Gastroesophageal sphincter (tissue), 4 donors: ENCODE results near the gene C11orf65. TPM values are rescaled to one million over a fixed set of nuclear protein-coding genes. Genes with fewer than 3 reads are reported as not detected.
"Not testable (repeated sequence)": the region's sequence is repeated elsewhere in the genome, so short reads cannot be mapped to it uniquely, and the experiment has no call there.

ENCODE experiments used
- ATAC-seq: fragments of 150-250 bp; one replicate; pipeline ENCODE4 v1.9.1; 2016; ENCODE audit warnings: mild to moderate bottlenecking, moderate library complexity
- H3K27ac ChIP-seq, 4 donors: fragments of 200-600 bp; sonication (generic) in 3 of 4; 1 replicate in 3 of 4; 2 replicates in 1 of 4; pipeline ENCODE4 v1.5.1; 2016 to 2019
- H3K27me3 ChIP-seq: fragments of 200-600 bp; sonication (generic); one replicate; pipeline ENCODE4 v1.5.1; 2019
- H3K36me3 ChIP-seq, 2 donors: fragments of 200-600 bp; sonication (generic); one replicate each; pipeline ENCODE4 v1.5.1; 2019; ENCODE audit warnings: control low read depth in 1 of 2
- H3K4me1 ChIP-seq, 3 donors: fragments of 200-600 bp; sonication (generic); 1 replicate in 2 of 3; 2 replicates in 1 of 3; pipeline ENCODE4 v1.5.1; 2016 to 2019; ENCODE audit warnings: control low read depth in 2 of 3
- H3K4me3 ChIP-seq, 2 donors: fragments of 200-600 bp; sonication (generic); one replicate each; pipeline ENCODE4 v1.5.1; 2019; ENCODE audit warnings: mild to moderate bottlenecking in 1 of 2, moderate library complexity in 1 of 2
- H3K9me3 ChIP-seq, 3 donors: fragments of 200-600 bp; sonication (generic); one replicate each; pipeline ENCODE4 v1.5.1; 2017 to 2019; ENCODE audit warnings: control low read depth in 2 of 3
- EP300 ChIP-seq: sonication (generic); formaldehyde crosslinking; IDR thresholded peaks from one replicate; pipeline ENCODE4 v1.6.1; 2017; ENCODE audit warnings: antibody characterized with exemption, mild to moderate bottlenecking
- POLR2A ChIP-seq, 2 donors: fragments of 450-650 bp; IDR thresholded peaks; one replicate each; pipeline ENCODE4 v1.6.1; 2017; ENCODE audit warnings: antibody characterized with exemption in 2 of 2, mild to moderate bottlenecking in 2 of 2, moderate library complexity in 1 of 2
- POLR2AphosphoS5 ChIP-seq: sonication (generic); formaldehyde crosslinking; IDR thresholded peaks from one replicate; pipeline ENCODE4 v1.6.1; 2017; ENCODE audit warnings: antibody characterized with exemption
- WGBS, 2 donors: methylation state at CpG; one replicate each; pipeline ENCODE4 v1.1.5; 2018; ENCODE audit warnings: low coverage in 1 of 2; 5-methylcytosine and 5-hydroxymethylcytosine counted together
- total RNA-seq, 4 donors: library from RNA; depleted of rRNA; stranded (reverse); fragments of >200 nt; gene quantifications; one replicate each; pipeline ENCODE4 v1.1.0, GENCODE V29; 2016
- TF ChIP-seq, protein P1 (sequence below), 4 experiments: fragments of 200-600 bp in 2 of 4; fragments of 450-650 bp in 2 of 4; sonication (generic) in 1 of 4; IDR thresholded peaks; one replicate each; pipeline ENCODE4 v1.5.1; 2017 to 2019; ENCODE audit warnings: antibody characterized with exemption in 4 of 4, mild to moderate bottlenecking in 2 of 4, moderate library complexity in 2 of 4

The C11orf65 gene
- total RNA-seq, 4 donors from 2014 or later, result 0.67 TPM; not detected in 3

DNA sequence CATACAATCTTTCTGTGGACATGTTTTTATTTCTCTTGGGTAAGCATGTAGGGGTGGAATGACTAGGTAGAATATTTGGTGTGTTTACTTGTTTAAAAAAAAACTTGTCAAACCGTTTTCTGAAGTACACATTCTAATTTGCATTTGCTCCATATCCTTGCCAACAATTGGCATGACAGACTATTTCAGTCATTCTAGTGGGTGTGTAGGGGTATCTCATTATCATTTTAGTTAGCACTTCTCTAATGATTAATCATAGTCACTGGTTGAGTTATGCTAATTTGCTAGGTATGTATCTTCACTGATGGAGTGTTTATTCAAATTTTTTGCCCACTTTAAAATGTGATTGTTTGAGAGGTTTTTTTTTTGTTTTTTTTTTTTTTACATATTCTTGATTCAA, 64.3 kb downstream of the C11orf65 start:
- no peaks in the 10 kb centered on the region for H3K27me3 ChIP-seq
- WGBS, 2 donors, result 46 to 73% methylated on average over 1 of the region's 1 CpG
- no peak overlapping the region for H3K27ac ChIP-seq
- H3K4me1 ChIP-seq, result no peaks in the 10 kb centered on the region
- no peaks in the 10 kb centered on the region for H3K9me3 ChIP-seq
- no peak for ATAC-seq
- H3K36me3 ChIP-seq, result no peaks in the 10 kb centered on the region
- TF ChIP-seq POLR2AphosphoS5 (no peak), POLR2A (IDR thresholded peaks at IDR 0.05) (no peak), EP300 (no peak)
- TF ChIP-seq, protein P1, sequence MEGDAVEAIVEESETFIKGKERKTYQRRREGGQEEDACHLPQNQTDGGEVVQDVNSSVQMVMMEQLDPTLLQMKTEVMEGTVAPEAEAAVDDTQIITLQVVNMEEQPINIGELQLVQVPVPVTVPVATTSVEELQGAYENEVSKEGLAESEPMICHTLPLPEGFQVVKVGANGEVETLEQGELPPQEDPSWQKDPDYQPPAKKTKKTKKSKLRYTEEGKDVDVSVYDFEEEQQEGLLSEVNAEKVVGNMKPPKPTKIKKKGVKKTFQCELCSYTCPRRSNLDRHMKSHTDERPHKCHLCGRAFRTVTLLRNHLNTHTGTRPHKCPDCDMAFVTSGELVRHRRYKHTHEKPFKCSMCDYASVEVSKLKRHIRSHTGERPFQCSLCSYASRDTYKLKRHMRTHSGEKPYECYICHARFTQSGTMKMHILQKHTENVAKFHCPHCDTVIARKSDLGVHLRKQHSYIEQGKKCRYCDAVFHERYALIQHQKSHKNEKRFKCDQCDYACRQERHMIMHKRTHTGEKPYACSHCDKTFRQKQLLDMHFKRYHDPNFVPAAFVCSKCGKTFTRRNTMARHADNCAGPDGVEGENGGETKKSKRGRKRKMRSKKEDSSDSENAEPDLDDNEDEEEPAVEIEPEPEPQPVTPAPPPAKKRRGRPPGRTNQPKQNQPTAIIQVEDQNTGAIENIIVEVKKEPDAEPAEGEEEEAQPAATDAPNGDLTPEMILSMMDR (IDR thresholded peaks at IDR 0.05), result no peak
- no peak overlapping the region for H3K4me3 ChIP-seq

DNA sequence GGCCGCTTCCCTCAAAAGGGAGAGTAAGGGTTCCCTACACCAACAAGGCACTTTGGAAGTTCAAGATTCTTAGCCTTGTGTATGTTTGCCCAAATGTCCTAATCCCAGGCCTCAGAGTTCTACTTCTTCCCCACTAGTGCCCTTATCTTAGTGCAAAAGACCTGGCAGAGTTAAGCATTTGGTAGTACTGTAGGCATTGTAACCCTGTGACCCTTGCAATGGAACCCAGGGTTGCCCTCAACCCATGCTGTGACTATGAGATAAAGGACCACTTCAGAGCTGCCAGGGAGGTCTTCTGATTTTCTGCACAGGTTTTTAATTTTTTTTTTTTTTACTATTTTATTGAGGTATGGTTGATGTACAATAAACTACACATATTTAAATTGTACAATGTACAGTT, 65.1 kb downstream of the C11orf65 start:
- no peaks in the 10 kb centered on the region for H3K27me3 ChIP-seq
- no peaks in the 10 kb centered on the region for H3K4me1 ChIP-seq
- no peaks in the 10 kb centered on the region for H3K36me3 ChIP-seq
- ATAC-seq, result no peak
- TF ChIP-seq, protein P1 (IDR thresholded peaks at IDR 0.05), result no peak
- TF ChIP-seq POLR2A (IDR thresholded peaks at IDR 0.05) (no peak), POLR2AphosphoS5 (no peak), EP300 (no peak)
- no peak overlapping the region for H3K4me3 ChIP-seq
- WGBS, 2 donors, result 100% methylated on average over 1 of the region's 1 CpG; no CpG with 5 or more reads in 1 of the 2 donors
- H3K27ac ChIP-seq, result no peak overlapping the region
- H3K9me3 ChIP-seq, result no peaks in the 10 kb centered on the region

DNA sequence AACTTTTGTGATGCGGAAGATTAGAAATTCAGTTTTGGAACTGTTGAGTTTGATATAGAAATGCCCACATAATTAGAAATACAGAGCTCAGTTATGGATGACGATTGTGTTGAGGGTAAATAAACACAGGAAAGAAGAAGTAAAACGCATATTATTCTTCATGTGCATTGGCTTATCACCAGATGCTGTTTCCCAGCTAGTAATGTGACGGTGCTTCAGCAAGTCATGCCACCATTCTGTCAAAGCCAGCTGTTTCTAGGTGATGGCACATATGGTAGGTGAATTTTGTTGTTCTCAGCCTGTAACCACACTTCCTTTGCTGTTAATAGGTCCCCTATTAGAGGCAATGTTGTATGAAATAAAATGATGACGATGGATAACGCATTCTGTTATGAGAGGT, 68.9 kb downstream of the C11orf65 start:
- 60 to 67% methylated on average over 5 to 6 of the region's 6 CpGs for WGBS, 2 donors
- Histone ChIP-seq H3K4me3 (no peak overlapping the region), H3K4me1 (no peaks in the 10 kb centered on the region), H3K27me3 (no peaks in the 10 kb centered on the region), H3K36me3 (no peaks in the 10 kb centered on the region), H3K9me3 (no peaks in the 10 kb centered on the region), H3K27ac (no peak overlapping the region)
- no peak for TF ChIP-seq POLR2A (IDR thresholded peaks at IDR 0.05)
- no peak for TF ChIP-seq EP300
- TF ChIP-seq POLR2AphosphoS5, result no peak
- TF ChIP-seq, protein P1 (IDR thresholded peaks at IDR 0.05), result no peak
- no peak for ATAC-seq

DNA sequence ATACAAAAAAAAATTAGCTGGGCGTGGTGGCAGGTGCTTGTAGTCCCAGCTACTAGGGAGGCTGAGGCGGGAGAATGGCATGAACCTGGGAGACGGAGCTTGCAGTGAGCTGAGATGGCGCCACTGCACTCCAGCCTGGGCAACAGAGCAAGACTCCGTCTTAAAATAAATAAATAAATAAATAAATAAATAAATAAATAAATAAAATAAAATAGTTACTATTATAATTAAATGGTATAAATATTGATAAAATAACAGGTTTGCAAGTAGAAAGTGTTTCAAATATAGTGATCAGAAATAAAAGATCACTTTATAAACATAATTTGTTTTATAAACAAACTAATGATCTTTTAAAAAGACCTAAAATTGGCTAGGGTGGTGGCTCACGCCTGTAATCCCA, 70.7 kb downstream of the C11orf65 start:
- not testable (repeated sequence) for H3K27me3 ChIP-seq, H3K27ac ChIP-seq, H3K36me3 ChIP-seq, ATAC-seq, H3K4me1 ChIP-seq, H3K9me3 ChIP-seq, H3K4me3 ChIP-seq
- WGBS, 2 donors, result 88 to 95% methylated on average over 4 to 6 of the region's 6 CpGs

DNA sequence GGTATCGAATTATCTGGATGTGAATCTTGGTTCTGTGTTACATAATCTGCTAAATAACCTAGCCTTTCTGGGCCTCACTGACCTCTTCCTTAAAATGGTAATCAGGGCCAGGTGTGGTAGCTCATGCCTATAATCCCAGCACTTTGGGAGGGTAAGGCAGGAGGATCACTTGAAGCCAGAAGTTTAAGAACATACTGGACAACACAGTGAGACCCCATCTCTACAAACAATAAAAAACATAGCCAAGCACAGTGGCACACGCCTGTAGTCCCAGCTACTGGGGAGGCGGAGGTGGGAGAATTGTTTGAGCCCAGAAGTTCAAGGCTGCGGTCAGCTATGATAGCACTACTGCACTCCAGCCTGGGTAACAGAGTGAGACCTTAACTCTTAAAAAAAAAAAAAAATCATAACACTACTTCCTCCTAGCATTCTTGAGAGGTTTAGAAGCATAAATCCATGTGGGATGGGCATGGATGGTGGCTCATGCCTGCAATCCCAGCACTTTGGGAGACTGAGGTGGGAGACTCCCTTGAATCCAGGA, 72.5 kb downstream of the C11orf65 start:
- H3K9me3 ChIP-seq, result no peaks in the 10 kb centered on the region
- TF ChIP-seq POLR2AphosphoS5 (no peak), POLR2A (IDR thresholded peaks at IDR 0.05) (no peak), EP300 (no peak)
- TF ChIP-seq, protein P1 (IDR thresholded peaks at IDR 0.05), result no peak
- no peak overlapping the region for H3K4me3 ChIP-seq
- H3K27me3 ChIP-seq, result no peaks in the 10 kb centered on the region
- no peak overlapping the region for H3K27ac ChIP-seq
- no peaks in the 10 kb centered on the region for H3K4me1 ChIP-seq
- 83% methylated on average over 3 to 4 of the region's 4 CpGs for WGBS, 2 donors
- ATAC-seq, result no peak
- H3K36me3 ChIP-seq, result no peaks in the 10 kb centered on the region
